ENCODE results near the gene ATP6V0C.

- TF ChIP-seq POLR2A (IDR thresholded peaks at IDR 0.05) (no peak), CTCF (IDR thresholded peaks at IDR 0.05) (no peak)
Measured at GRCh38 chr16:2499454-2499853, 14.3 kb upstream of the ATP6V0C start.
